ENCODE data around the gene PRORP.
"Not testable (repeated sequence)": the region's sequence is repeated elsewhere in the genome, so short reads cannot be mapped to it uniquely, and the experiment has no call there.

PRORP gene

GRCh38 chr14:35121887-35122695, at the start of gene PRORP, which contains the start of gene PPP2R3C:
Gene PRORP (plus strand): TSS chr14:35122552. CDS start chr14:35123246, 694 bp downstream.
Gene PPP2R3C (minus strand): TSS chr14:35121990. CDS start chr14:35121959, 31 bp downstream.
- Histone ChIP-seq H3K4me1 (ENCODE audit: insufficient read depth, low read length) (peaks cover 26% of the 10 kb centered on the region), H3K27ac (ENCODE audit: low read depth, low read length) (peak within 1 kb of the TSS; percentile 90), H3K9ac (ENCODE audit: low read length) (peak within 1 kb of the TSS; percentile 80)

DNA sequence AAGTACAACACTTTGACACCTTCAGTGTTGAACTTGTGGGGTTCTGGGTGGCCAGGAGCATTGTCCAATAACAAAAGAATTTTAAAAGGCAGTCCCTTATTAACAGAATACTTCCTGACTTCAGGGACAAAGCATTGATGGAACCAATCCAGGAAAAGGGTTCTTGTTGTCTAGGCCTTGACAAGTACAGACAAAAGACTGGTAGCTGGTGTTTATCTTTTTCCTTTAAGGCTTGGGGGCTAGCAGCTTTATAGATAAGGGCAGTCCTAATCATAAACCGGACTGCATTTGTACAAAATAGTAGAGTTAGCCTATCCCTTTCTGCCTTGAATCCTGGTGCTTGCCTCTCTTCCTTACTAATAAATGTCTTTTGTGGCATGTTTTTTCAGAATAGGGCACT, 48.9 kb upstream of the PRORP start:
- peaks cover 29% of the 10 kb centered on the region for H3K36me3 ChIP-seq (ENCODE audit: insufficient read depth, low read length)
- no peak overlapping the region for H3K9ac ChIP-seq (ENCODE audit: low read length)
- no peaks in the 10 kb centered on the region for H3K4me1 ChIP-seq (ENCODE audit: insufficient read depth, low read length)
- H3K27ac ChIP-seq (ENCODE audit: low read depth, low read length), result no peak overlapping the region
- H3K9me3 ChIP-seq (ENCODE audit: low read length), result no peaks in the 10 kb centered on the region
- H3K4me3 ChIP-seq (ENCODE audit: low read depth in 1 of 2, low read length in 2 of 2), result no peak overlapping the region
- H3K27me3 ChIP-seq (ENCODE audit: control insufficient read depth in 1 of 2, insufficient read depth in 2 of 2, low read length in 2 of 2), result no peaks in the 10 kb centered on the region

More at GRCh38 chr14:35121887-35122695, at the start of gene PRORP, which contains the start of gene PPP2R3C:
- Histone ChIP-seq H3K36me3 (ENCODE audit: insufficient read depth, low read length) (no peaks in the 10 kb centered on the region), H3K4me3 (ENCODE audit: low read depth in 1 of 2, low read length in 2 of 2) (peak within 1 kb of the TSS; percentile 79 to 87), H3K27me3 (ENCODE audit: control insufficient read depth in 1 of 2, insufficient read depth in 2 of 2, low read length in 2 of 2) (no peaks in the 10 kb centered on the region), H3K9me3 (ENCODE audit: low read length) (no peaks in the 10 kb centered on the region)

GRCh38 chr14:35078082-35078481, 44.3 kb upstream of the PRORP start:
- Histone ChIP-seq H3K36me3 (ENCODE audit: insufficient read depth, low read length) (peaks cover 45% of the 10 kb centered on the region), H3K4me1 (ENCODE audit: insufficient read depth, low read length) (no peaks in the 10 kb centered on the region), H3K9ac (ENCODE audit: low read length) (no peak overlapping the region), H3K9me3 (ENCODE audit: low read length) (no peaks in the 10 kb centered on the region), H3K4me3 (ENCODE audit: low read depth in 1 of 2, low read length in 2 of 2) (no peak overlapping the region), H3K27me3 (ENCODE audit: control insufficient read depth in 1 of 2, insufficient read depth in 2 of 2, low read length in 2 of 2) (no peaks in the 10 kb centered on the region), H3K27ac (ENCODE audit: low read depth, low read length) (no peak overlapping the region)

GRCh38 chr14:35079742-35080141, 42.6 kb upstream of the PRORP start:
- Histone ChIP-seq H3K4me3 (ENCODE audit: low read depth in 1 of 2, low read length in 2 of 2) (no peak overlapping the region), H3K27me3 (ENCODE audit: control insufficient read depth in 1 of 2, insufficient read depth in 2 of 2, low read length in 2 of 2) (no peaks in the 10 kb centered on the region), H3K27ac (ENCODE audit: low read depth, low read length) (no peak overlapping the region), H3K36me3 (ENCODE audit: insufficient read depth, low read length) (peaks cover 48% of the 10 kb centered on the region), H3K4me1 (ENCODE audit: insufficient read depth, low read length) (no peaks in the 10 kb centered on the region), H3K9ac (ENCODE audit: low read length) (no peak overlapping the region), H3K9me3 (ENCODE audit: low read length) (no peaks in the 10 kb centered on the region)

- H3K27me3 ChIP-seq (ENCODE audit: control insufficient read depth in 1 of 2, insufficient read depth in 2 of 2, low read length in 2 of 2), result no peaks in the 10 kb centered on the region
- H3K4me3 ChIP-seq (ENCODE audit: low read depth in 1 of 2, low read length in 2 of 2), result no peak overlapping the region
- no peaks in the 10 kb centered on the region for H3K4me1 ChIP-seq (ENCODE audit: insufficient read depth, low read length)
- peaks cover 41% of the 10 kb centered on the region for H3K36me3 ChIP-seq (ENCODE audit: insufficient read depth, low read length)
- no peak overlapping the region for H3K27ac ChIP-seq (ENCODE audit: low read depth, low read length)
- H3K9ac ChIP-seq (ENCODE audit: low read length), result no peak overlapping the region
- H3K9me3 ChIP-seq (ENCODE audit: low read length), result no peaks in the 10 kb centered on the region
Measured at GRCh38 chr14:35083530-35084150, 38.7 kb upstream of the PRORP start.

DNA sequence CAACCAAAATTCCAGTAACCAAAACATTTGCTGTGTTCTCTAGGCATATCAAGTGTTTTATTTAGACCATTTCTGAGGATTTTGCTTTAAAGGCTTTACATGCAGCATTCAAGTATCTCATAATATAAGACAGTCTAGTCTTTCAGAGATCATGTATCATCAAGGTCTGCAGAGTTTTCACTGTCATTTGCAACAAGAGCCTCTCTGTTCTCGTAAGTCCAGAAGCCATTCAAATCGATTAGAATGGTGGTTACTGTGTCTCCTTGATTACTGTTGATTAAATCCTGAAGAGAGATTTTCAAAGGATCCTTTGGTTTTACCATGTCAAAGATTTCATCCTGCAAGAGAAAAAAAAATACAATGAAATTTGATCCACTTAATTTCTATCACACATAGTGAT, 36.9 kb upstream of the PRORP start:
- no peaks in the 10 kb centered on the region for H3K4me1 ChIP-seq (ENCODE audit: insufficient read depth, low read length)
- no peak overlapping the region for H3K27ac ChIP-seq (ENCODE audit: low read depth, low read length)
- no peaks in the 10 kb centered on the region for H3K9me3 ChIP-seq (ENCODE audit: low read length)
- no peaks in the 10 kb centered on the region for H3K27me3 ChIP-seq (ENCODE audit: control insufficient read depth in 1 of 2, insufficient read depth in 2 of 2, low read length in 2 of 2)
- peaks cover 23% of the 10 kb centered on the region for H3K36me3 ChIP-seq (ENCODE audit: insufficient read depth, low read length)
- no peak overlapping the region for H3K9ac ChIP-seq (ENCODE audit: low read length)
- no peak overlapping the region for H3K4me3 ChIP-seq (ENCODE audit: low read depth in 1 of 2, low read length in 2 of 2)

DNA sequence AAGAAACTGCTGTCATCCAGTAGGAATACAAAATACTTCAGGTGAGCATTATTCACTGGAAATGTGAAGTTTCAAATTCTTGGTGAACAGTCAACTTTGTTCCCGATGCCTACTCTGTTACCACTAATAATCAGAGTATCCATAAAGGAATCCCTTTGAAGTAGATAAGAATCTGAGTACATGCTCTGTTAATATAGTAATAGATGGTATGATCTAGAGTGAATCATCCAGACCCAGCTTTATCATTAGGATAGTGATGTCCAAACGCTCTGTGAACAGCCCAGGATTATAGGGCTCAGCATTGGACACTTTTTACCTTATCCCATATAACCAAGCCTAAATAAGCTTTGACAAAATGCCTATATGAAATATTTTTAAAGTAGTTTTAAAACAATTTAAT, 33.8 kb upstream of the PRORP start:
- Histone ChIP-seq H3K36me3 (ENCODE audit: insufficient read depth, low read length) (peaks cover 15% of the 10 kb centered on the region), H3K9me3 (ENCODE audit: low read length) (no peaks in the 10 kb centered on the region), H3K27ac (ENCODE audit: low read depth, low read length) (no peak overlapping the region), H3K9ac (ENCODE audit: low read length) (no peak overlapping the region), H3K4me1 (ENCODE audit: insufficient read depth, low read length) (no peaks in the 10 kb centered on the region), H3K27me3 (ENCODE audit: control insufficient read depth in 1 of 2, insufficient read depth in 2 of 2, low read length in 2 of 2) (no peaks in the 10 kb centered on the region), H3K4me3 (ENCODE audit: low read depth in 1 of 2, low read length in 2 of 2) (no peak overlapping the region)

DNA sequence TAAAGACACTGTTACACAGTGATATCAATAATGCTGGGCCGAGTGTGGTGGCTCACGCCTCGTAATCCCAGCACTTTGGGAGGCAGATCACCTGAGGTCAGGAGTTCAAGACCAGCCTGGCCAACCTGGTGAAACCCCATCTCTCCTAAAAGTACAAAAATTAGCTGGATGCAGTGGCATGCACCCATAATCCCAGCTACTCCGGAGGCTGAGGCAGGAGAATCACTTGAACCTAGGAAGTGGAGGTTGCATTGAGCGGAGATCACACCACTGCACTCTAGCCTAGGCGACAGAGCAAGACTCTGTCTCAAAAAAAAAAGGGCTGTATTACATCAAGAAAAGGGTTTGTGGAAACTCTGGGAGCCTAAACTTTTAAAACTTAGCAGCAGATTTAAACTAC, 27.7 kb upstream of the PRORP start:
- H3K4me3 ChIP-seq (ENCODE audit: low read depth in 1 of 2, low read length in 2 of 2); H3K27me3 ChIP-seq (ENCODE audit: control insufficient read depth in 1 of 2, insufficient read depth in 2 of 2, low read length in 2 of 2); H3K4me1 ChIP-seq (ENCODE audit: insufficient read depth, low read length); H3K27ac ChIP-seq (ENCODE audit: low read depth, low read length); H3K9ac ChIP-seq (ENCODE audit: low read length); H3K9me3 ChIP-seq (ENCODE audit: low read length): not testable (repeated sequence)
- peaks cover 32% of the 10 kb centered on the region for H3K36me3 ChIP-seq (ENCODE audit: insufficient read depth, low read length)

- no peaks in the 10 kb centered on the region for H3K4me1 ChIP-seq (ENCODE audit: insufficient read depth, low read length)
- no peaks in the 10 kb centered on the region for H3K27me3 ChIP-seq (ENCODE audit: control insufficient read depth in 1 of 2, insufficient read depth in 2 of 2, low read length in 2 of 2)
- H3K9ac ChIP-seq (ENCODE audit: low read length), result no peak overlapping the region
- no peak overlapping the region for H3K27ac ChIP-seq (ENCODE audit: low read depth, low read length)
- no peaks in the 10 kb centered on the region for H3K9me3 ChIP-seq (ENCODE audit: low read length)
- no peak overlapping the region for H3K4me3 ChIP-seq (ENCODE audit: low read depth in 1 of 2, low read length in 2 of 2)
- H3K36me3 ChIP-seq (ENCODE audit: insufficient read depth, low read length), result peaks cover 43% of the 10 kb centered on the region
Measured at GRCh38 chr14:35107866-35108265, 14.5 kb upstream of the PRORP start.

DNA sequence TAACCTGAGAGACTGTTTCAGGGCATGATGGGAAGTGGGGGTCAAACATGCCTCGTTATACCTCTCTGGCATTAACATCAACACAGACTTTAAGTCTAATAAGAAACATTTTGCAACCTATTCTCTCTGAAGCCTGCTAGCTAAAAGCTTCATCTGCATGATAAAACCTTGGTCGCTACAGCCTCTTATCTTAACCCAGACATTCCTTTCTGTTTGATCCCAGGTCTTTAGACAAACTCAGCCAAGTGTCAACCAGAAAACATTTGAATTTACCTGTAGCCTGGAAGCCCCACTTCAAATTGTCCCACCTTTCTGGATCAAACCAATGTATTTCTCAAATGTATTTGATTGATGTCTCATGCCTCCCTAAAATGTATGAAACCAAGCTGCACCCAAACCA, 9.7 kb upstream of the PRORP start:
- H3K9me3 ChIP-seq (ENCODE audit: low read length), result no peaks in the 10 kb centered on the region
- peaks cover 51% of the 10 kb centered on the region for H3K36me3 ChIP-seq (ENCODE audit: insufficient read depth, low read length)
- no peak overlapping the region for H3K9ac ChIP-seq (ENCODE audit: low read length)
- H3K27ac ChIP-seq (ENCODE audit: low read depth, low read length), result no peak overlapping the region
- H3K27me3 ChIP-seq (ENCODE audit: control insufficient read depth in 1 of 2, insufficient read depth in 2 of 2, low read length in 2 of 2), result no peaks in the 10 kb centered on the region
- no peaks in the 10 kb centered on the region for H3K4me1 ChIP-seq (ENCODE audit: insufficient read depth, low read length)
- no peak overlapping the region for H3K4me3 ChIP-seq (ENCODE audit: low read depth in 1 of 2, low read length in 2 of 2)

DNA sequence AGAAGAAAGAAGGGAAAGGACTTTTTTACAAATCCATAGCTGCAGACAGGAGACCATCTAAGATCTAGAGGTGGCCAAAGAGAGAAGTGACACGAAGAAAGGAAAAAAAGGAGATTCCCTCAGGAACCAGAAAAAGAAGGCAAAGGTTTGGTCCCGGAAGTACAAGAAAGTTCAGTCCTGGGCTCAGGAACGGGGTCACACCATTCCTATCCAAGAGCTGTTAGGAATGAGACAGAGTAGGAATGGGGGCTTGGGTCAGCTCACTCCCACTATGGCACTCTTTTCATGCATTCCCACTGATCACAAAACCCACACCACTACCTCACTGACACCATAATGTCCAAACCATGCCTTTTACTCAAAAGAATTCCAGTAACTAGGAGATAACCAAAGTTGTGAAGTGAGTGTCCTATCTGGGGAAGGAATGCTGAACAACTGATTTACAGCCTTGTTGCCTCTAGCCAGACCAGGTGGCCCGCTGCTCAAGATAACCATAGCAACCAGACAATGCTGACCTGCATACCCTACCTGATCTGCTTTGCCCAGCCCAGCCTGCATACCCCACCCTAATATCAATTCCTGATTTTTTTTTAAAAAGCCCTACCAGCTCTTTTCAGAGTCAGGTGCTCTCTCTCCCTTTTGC, 8.9 kb upstream of the PRORP start:
- no peaks in the 10 kb centered on the region for H3K9me3 ChIP-seq (ENCODE audit: low read length)
- H3K36me3 ChIP-seq (ENCODE audit: insufficient read depth, low read length), result peaks cover 47% of the 10 kb centered on the region
- H3K9ac ChIP-seq (ENCODE audit: low read length), result no peak overlapping the region
- no peak overlapping the region for H3K27ac ChIP-seq (ENCODE audit: low read depth, low read length)
- H3K4me3 ChIP-seq (ENCODE audit: low read depth in 1 of 2, low read length in 2 of 2), result no peak overlapping the region
- no peaks in the 10 kb centered on the region for H3K27me3 ChIP-seq (ENCODE audit: control insufficient read depth in 1 of 2, insufficient read depth in 2 of 2, low read length in 2 of 2)
- peaks cover 5% of the 10 kb centered on the region for H3K4me1 ChIP-seq (ENCODE audit: insufficient read depth, low read length)
